Neural progenitor cell (in vitro differentiated cells): Measurements from ENCODE around the gene ADGRA1.

Source experiments
- EZH2 ChIP-seq: fragments of 200-600 bp; sonication (generic); IDR thresholded peaks from 2 replicates; pipeline ENCODE4 v1.6.1; 2017; ENCODE audit warnings: antibody characterized with exemption, mild to moderate bottlenecking, moderate library complexity
- EZH2phosphoT487 ChIP-seq: fragments of 200-600 bp; sonication (generic); IDR thresholded peaks from 2 replicates; pipeline ENCODE4 v1.6.1; 2017; ENCODE audit warnings: antibody characterized with exemption
- TF ChIP-seq, protein P1 (sequence below): fragments of 200-600 bp; sonication (generic); IDR thresholded peaks from 2 replicates; pipeline ENCODE4 v1.5.1; 2017; ENCODE audit warnings: antibody characterized with exemption, mild to moderate bottlenecking

DNA sequence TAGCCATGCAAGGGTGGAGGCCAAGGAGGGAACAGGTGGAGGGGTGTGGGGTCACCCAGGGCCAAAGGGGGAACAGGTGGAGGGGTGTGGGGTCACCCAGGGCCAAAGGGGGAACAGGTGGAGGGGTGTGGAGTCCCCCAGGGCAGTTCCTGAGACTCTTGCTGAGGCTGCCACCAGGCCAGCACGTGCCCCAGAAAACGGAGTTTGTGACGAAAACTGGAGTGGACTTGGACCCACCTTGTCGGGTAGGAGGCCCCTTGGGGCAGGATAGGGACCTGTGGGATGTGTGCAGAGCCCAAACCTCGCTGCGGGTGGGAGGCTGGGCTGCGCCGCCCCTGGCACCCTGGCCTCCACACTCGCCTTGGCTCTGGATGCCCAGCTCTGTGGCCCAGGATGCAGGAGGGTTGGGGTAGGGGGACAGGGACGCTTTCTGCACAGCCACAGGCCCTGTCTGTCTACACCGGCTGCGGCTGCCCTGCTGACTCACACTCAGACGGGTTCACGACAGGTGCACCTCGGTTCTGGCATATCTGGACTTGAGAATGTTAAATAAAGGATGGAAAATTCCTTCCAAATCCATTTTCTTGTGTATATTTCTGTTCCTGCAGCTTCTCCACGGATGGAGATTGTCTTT, 562 bp upstream of the ADGRA1 start:
- TF ChIP-seq EZH2 (no peak), EZH2phosphoT487 (no peak)
- TF ChIP-seq, protein P1, sequence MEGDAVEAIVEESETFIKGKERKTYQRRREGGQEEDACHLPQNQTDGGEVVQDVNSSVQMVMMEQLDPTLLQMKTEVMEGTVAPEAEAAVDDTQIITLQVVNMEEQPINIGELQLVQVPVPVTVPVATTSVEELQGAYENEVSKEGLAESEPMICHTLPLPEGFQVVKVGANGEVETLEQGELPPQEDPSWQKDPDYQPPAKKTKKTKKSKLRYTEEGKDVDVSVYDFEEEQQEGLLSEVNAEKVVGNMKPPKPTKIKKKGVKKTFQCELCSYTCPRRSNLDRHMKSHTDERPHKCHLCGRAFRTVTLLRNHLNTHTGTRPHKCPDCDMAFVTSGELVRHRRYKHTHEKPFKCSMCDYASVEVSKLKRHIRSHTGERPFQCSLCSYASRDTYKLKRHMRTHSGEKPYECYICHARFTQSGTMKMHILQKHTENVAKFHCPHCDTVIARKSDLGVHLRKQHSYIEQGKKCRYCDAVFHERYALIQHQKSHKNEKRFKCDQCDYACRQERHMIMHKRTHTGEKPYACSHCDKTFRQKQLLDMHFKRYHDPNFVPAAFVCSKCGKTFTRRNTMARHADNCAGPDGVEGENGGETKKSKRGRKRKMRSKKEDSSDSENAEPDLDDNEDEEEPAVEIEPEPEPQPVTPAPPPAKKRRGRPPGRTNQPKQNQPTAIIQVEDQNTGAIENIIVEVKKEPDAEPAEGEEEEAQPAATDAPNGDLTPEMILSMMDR = no peak
